GM19463 (cell line): ENCODE results near the gene GOLGA8A.
"Not testable (repeated sequence)": the region's sequence is repeated elsewhere in the genome, so short reads cannot be mapped to it uniquely, and the experiment has no call there.

Experiments used
- ATAC-seq: cut with Tn5 transposase; IDR thresholded peaks from one replicate; pipeline ENCODE4 v1.9.1; 2021; ENCODE audit warnings: mild to moderate bottlenecking, moderate library complexity; ENCODE audit not compliant: unreplicated experiment

Gene GOLGA8A

GRCh38 chr15:34437687-34438086 lies at the start of gene GOLGA8A:
Gene GOLGA8A, minus strand, starts transcription at chr15:34437808. Its CDS starts 48,117 bp downstream, at chr15:34389691.
- ATAC-seq = peak; percentile 60

- ATAC-seq = no peak
Measured at GRCh38 chr15:34483644-34484043, 46.0 kb upstream of the GOLGA8A start.

- ATAC-seq = no peak
Measured at GRCh38 chr15:34481370-34481769, 43.8 kb upstream of the GOLGA8A start.

- ATAC-seq = no peak
Measured at GRCh38 chr15:34473840-34474239, 36.2 kb upstream of the GOLGA8A start.

- ATAC-seq = no peak
Measured at GRCh38 chr15:34472947-34473346, 35.3 kb upstream of the GOLGA8A start.

- ATAC-seq = no peak
Measured at GRCh38 chr15:34470892-34471291, 33.3 kb upstream of the GOLGA8A start.

GRCh38 chr15:34470091-34470490 lies 32.5 kb upstream of the GOLGA8A start:
- no peak for ATAC-seq

GRCh38 chr15:34461730-34462129 lies 24.1 kb upstream of the GOLGA8A start:
- no peak for ATAC-seq

- ATAC-seq = no peak
Measured at GRCh38 chr15:34460451-34460850, 22.8 kb upstream of the GOLGA8A start.

GRCh38 chr15:34456658-34457057 lies 19.1 kb upstream of the GOLGA8A start:
- ATAC-seq = no peak

GRCh38 chr15:34442891-34443290 lies 5.3 kb upstream of the GOLGA8A start:
- ATAC-seq = no peak

GRCh38 chr15:34439878-34440277 lies 2.3 kb upstream of the GOLGA8A start:
- ATAC-seq = no peak

GRCh38 chr15:34436956-34437442 lies 609 bp downstream of the GOLGA8A start:
- peak; percentile 59 for ATAC-seq

- peak; percentile 31 for ATAC-seq
Measured at GRCh38 chr15:34436126-34436955, 1.3 kb downstream of the GOLGA8A start.

GRCh38 chr15:34435658-34436057 lies 1.9 kb downstream of the GOLGA8A start:
- ATAC-seq = no peak

GRCh38 chr15:34434627-34435305 lies 2.8 kb downstream of the GOLGA8A start:
- no peak for ATAC-seq

GRCh38 chr15:34433956-34434626 lies 3.5 kb downstream of the GOLGA8A start:
- ATAC-seq = not testable (repeated sequence)

GRCh38 chr15:34430642-34431041 lies 7.0 kb downstream of the GOLGA8A start:
- ATAC-seq = not testable (repeated sequence)

- not testable (repeated sequence) for ATAC-seq
Measured at GRCh38 chr15:34423425-34424090, 14.1 kb downstream of the GOLGA8A start.

- not testable (repeated sequence) for ATAC-seq
Measured at GRCh38 chr15:34420953-34421352, 16.7 kb downstream of the GOLGA8A start.

- not testable (repeated sequence) for ATAC-seq
Measured at GRCh38 chr15:34418435-34418834, 19.2 kb downstream of the GOLGA8A start.
